ENCODE measurements around the gene ZHX3. TPM values are rescaled to one million over a fixed set of nuclear protein-coding genes. Genes with fewer than 3 reads are reported as not detected.
"Not testable (repeated sequence)": the region's sequence is repeated elsewhere in the genome, so short reads cannot be mapped to it uniquely, and the experiment has no call there.

ZHX3 gene
- total and polyA plus RNA-seq, 7 experiments from 2014 or later, result 6.6 to 12.8 (median 8.1) TPM

DNA sequence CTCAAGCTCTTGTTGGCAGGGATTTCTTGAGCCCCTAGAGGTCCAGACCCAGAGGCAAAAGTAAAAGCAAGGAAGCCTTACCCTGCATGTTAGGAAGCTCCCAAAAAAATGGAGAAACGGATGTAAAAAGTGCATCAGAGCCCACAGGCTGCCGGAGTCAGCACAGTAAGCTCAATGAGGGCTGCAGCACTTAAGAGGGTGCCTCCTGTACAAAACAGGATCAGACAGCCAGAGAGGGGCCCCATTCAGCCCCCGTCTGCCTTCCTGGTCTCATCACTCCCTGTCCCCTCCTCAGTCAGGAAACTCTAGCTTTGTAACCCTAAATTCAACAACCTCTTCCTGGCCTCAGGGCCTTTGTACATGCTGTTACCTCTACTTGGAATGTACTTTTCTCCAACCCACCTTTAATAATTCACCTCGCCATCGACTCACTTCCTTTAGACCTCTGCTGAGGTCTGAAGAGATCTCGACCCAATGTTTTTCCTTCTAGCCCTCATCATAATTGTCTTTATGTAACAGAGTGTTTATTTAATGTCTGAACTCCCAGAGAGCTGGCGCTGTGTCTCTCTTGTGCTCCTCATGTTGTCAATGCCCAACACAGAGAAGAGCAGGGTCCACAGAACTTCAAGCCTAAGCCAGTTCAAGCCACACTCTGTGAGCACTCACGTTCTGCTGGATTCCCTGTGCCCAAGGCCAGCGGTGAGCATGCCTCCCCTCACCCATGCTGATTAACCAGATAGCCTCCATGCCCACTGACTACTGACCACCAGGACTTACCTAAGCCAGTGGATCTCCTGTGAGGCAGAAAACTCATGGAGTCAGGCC is 183.0 kb downstream of the ZHX3 start:
- H3K4me3 ChIP-seq (ENCODE audit: low read length), result no peak overlapping the region
- H3K27me3 ChIP-seq (ENCODE audit: control insufficient read depth in 2 of 2, insufficient read depth in 2 of 2, low read length in 2 of 2), result no peaks in the 10 kb centered on the region
- Mint-ChIP-seq H3K4me1 (peaks cover 29 to 50% (median 40%) of the 10 kb centered on the region in 7 donors), H3K27ac (peak overlapping the region in 8 of 9 donors; percentile 13 to 92 (median 84)), H3K36me3 (peaks cover 0 to 14% (median 4%) of the 10 kb centered on the region in 5 donors), H3K27me3 (no peaks in the 10 kb centered on the region), H3K4me3 (peak overlapping the region in 2 of 10 donors; percentile 51 to 97), H3K9me3 (peaks cover 0 to 2% (median 0%) of the 10 kb centered on the region in 11 donors)
- ChIA-PET CTCF (interaction anchor here (0.6 to 14.7 kb wide), 30 partner anchors 9 to 276 kb away, joined by 3 to 236 read pairs (median 4); partner anchors contain the start of gene LPIN3), POLR2A (interaction anchor here (0.9 to 16.5 kb wide), 5 partner anchors 10 to 484 kb away, joined by 3 to 604 read pairs (median 5); partner anchors contain the start of gene CHD6)
- intact Hi-C loops (cut with micrococcal nuclease), result loop anchor here (1.0 to 10.0 kb wide), 8 partner anchors 23 to 558 kb away; partner anchors contain the start of genes CHD6 (in 2 of the 2) and LPIN3 (in 2 of the 2)
- H3K9me3 ChIP-seq (ENCODE audit: control insufficient read depth in 2 of 3, low read length in 3 of 3), result no peaks in the 10 kb centered on the region
- ATAC-seq (no peak), DNase-seq (no peak)
- peaks cover 11 to 16% of the 10 kb centered on the region in 2 donors for H3K4me1 ChIP-seq (ENCODE audit: control insufficient read depth in 2 of 2, insufficient read depth in 2 of 2, low read length in 2 of 2)
- peak overlapping the region; percentile 29 for H3K27ac ChIP-seq (ENCODE audit: low read depth, low read length)
- H3K36me3 ChIP-seq (ENCODE audit: control insufficient read depth in 2 of 3, insufficient read depth in 3 of 3, low read length in 3 of 3), result no peaks in the 10 kb centered on the region

DNA sequence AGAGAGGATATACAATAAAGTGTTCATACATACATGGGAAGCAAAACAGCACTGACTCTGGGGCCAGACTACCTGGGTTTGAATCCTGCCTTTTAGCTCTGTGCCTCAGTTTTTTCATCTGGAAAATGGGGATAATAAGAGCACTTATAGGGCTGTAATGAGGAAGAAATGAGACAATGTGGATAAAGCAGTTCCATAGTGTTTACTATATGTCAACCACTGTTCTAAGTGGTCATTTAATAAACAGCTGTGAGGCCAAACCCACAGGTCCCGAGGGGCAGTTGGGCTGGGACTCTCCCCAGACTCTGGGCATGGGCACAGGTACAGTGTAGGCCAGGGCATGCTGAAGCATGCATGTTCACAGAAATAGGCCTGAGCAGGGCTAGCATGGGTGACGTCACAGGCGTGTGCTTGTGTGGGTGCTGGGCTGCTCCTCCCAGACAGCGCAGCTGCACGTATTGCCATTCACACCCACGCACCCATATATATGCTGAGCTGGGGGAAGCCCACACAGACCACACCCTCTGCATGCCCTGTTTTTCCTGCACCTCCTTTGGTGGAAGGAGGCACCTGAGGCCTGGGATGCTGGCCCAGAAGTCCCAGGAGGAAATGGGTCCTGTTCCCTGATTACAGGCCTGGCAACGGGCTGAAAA is 183.7 kb downstream of the ZHX3 start:
- H3K36me3 Mint-ChIP-seq, result peaks cover 0 to 10% (median 3%) of the 10 kb centered on the region in 5 donors
- intact Hi-C loops (cut with micrococcal nuclease), result loop anchor here in 1 of 2 donors (10.0 kb wide), 1 partner anchor 281 kb away; no protein-coding TSS in a partner anchor
- H3K4me3 Mint-ChIP-seq, result no peak overlapping the region
- peak in 6 of 9 donors; percentile 32 to 72 (median 44) for DNase-seq
- ATAC-seq, result no peak
- peak overlapping the region in 7 of 9 donors; percentile 44 to 78 (median 59) for H3K27ac Mint-ChIP-seq
- Histone ChIP-seq H3K4me1 (ENCODE audit: control insufficient read depth in 2 of 2, insufficient read depth in 2 of 2, low read length in 2 of 2) (peaks cover 11 to 14% of the 10 kb centered on the region in 2 donors), H3K27me3 (ENCODE audit: control insufficient read depth in 2 of 2, insufficient read depth in 2 of 2, low read length in 2 of 2) (no peaks in the 10 kb centered on the region), H3K4me3 (ENCODE audit: low read length) (no peak overlapping the region), H3K36me3 (ENCODE audit: control insufficient read depth in 2 of 3, insufficient read depth in 3 of 3, low read length in 3 of 3) (no peaks in the 10 kb centered on the region), H3K9me3 (ENCODE audit: control insufficient read depth in 2 of 3, low read length in 3 of 3) (no peaks in the 10 kb centered on the region), H3K27ac (ENCODE audit: low read depth, low read length) (peak overlapping the region; percentile 29)
- POLR2A ChIA-PET, result interaction anchor here (1.0 to 16.5 kb wide), 4 partner anchors 8 to 98 kb away, joined by 3 to 604 read pairs (median 10); no protein-coding TSS in a partner anchor
- H3K27me3 Mint-ChIP-seq, result no peaks in the 10 kb centered on the region
- CTCF ChIA-PET, result interaction anchor here (0.6 to 14.7 kb wide), 13 partner anchors 10 to 276 kb away, joined by 3 to 236 read pairs (median 4); partner anchors contain the start of gene LPIN3
- peaks cover 0 to 2% (median 0%) of the 10 kb centered on the region in 11 donors for H3K9me3 Mint-ChIP-seq
- H3K4me1 Mint-ChIP-seq, result peaks cover 21 to 44% (median 33%) of the 10 kb centered on the region in 7 donors

DNA sequence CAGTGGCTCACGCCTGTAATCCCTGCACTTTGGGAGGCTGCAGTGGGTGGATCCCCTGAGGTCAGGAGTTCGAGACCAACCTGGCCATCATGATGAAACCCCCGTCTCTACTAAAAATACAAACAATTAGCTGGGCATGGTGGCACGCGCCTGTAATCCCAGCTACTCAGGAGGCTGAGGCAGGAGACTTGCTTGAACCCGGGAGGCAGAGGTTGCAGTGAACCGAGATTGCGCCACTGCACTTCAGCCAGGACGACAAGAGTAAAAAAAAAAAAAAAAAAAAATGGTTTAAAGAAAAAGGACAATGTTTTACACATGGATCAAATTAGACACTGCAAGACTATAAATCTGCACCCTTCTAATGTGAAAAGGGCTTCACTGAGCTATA is 185.1 kb downstream of the ZHX3 start:
- H3K27ac ChIP-seq (ENCODE audit: low read depth, low read length); DNase-seq; H3K27me3 Mint-ChIP-seq; H3K27me3 ChIP-seq (ENCODE audit: control insufficient read depth in 2 of 2, insufficient read depth in 2 of 2, low read length in 2 of 2); H3K4me3 Mint-ChIP-seq; H3K4me3 ChIP-seq (ENCODE audit: low read length); H3K9me3 ChIP-seq (ENCODE audit: control insufficient read depth in 2 of 3, low read length in 3 of 3); ATAC-seq; H3K9me3 Mint-ChIP-seq; H3K36me3 ChIP-seq (ENCODE audit: control insufficient read depth in 2 of 3, insufficient read depth in 3 of 3, low read length in 3 of 3): not testable (repeated sequence)
- Mint-ChIP-seq H3K27ac (peak overlapping the region in 1 of 9 donors; percentile 44), H3K4me1 (peaks cover 18 to 44% (median 31%) of the 10 kb centered on the region in 7 donors), H3K36me3 (peaks cover 0 to 12% (median 3%) of the 10 kb centered on the region in 5 donors)
- intact Hi-C loops (cut with micrococcal nuclease), result loop anchor here in 1 of 2 donors (10.0 kb wide), 1 partner anchor 282 kb away; no protein-coding TSS in a partner anchor
- H3K4me1 ChIP-seq (ENCODE audit: control insufficient read depth in 2 of 2, insufficient read depth in 2 of 2, low read length in 2 of 2), result peaks cover 11 to 14% of the 10 kb centered on the region in 2 donors
- CTCF ChIA-PET, result interaction anchor here (0.7 to 5.4 kb wide), 4 partner anchors 41 to 115 kb away, joined by 3 to 122 read pairs (median 6); no protein-coding TSS in a partner anchor
- POLR2A ChIA-PET, result interaction anchor here (0.7 to 16.5 kb wide), 2 partner anchors 26 to 65 kb away, joined by 6 to 604 read pairs; no protein-coding TSS in a partner anchor

DNA sequence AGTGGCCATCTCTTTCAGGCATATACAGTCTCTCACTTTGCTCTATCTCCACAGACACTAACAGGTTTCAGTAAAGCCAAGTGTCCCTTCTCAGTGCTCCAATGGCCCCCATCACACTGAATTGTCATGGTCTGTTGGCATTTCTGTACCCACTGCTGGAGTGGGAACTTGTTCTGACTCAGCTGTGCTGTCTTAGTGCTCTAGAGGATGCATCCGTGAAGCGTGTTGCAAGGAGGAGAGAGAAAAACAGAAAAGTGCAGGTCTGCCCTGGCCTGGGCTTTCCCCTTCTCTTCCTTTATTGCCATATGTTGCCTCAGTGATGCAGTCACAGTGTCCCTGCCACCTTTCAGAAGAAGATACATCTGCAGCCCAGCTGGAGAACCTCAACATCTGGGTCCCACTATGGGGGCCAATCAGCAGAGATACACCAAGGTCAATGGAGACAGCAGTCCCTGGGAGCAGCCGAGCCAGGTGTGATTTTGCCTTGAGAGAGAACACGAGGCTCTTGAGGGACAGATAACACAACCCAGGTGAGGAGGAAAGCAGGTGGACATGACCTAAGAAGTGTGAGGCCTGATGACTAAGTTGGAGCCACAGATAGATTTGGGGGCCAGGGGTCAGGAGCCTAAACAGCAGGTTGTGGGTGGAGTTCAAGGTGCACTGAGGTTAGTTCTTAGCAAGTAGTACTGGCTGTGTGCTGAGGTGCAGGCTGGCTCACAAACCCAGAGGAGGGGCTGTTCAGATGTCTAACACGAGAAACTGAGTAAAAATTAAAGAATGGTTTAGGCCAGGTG is 185.7 kb downstream of the ZHX3 start:
- no peaks in the 10 kb centered on the region for H3K27me3 Mint-ChIP-seq
- H3K4me3 Mint-ChIP-seq, result no peak overlapping the region
- peaks cover 18 to 44% (median 31%) of the 10 kb centered on the region in 7 donors for H3K4me1 Mint-ChIP-seq
- H3K27ac Mint-ChIP-seq, result peak overlapping the region in 6 of 9 donors; percentile 3 to 78 (median 32)
- no peaks in the 10 kb centered on the region for H3K36me3 ChIP-seq (ENCODE audit: control insufficient read depth in 2 of 3, insufficient read depth in 3 of 3, low read length in 3 of 3)
- CTCF ChIA-PET, result interaction anchor here (0.7 to 5.4 kb wide), 3 partner anchors 41 to 116 kb away, joined by 3 to 122 read pairs (median 7); no protein-coding TSS in a partner anchor
- intact Hi-C loops (cut with micrococcal nuclease), result loop anchor here in 1 of 2 donors (10.0 kb wide), 1 partner anchor 283 kb away; no protein-coding TSS in a partner anchor
- no peaks in the 10 kb centered on the region for H3K9me3 ChIP-seq (ENCODE audit: control insufficient read depth in 2 of 3, low read length in 3 of 3)
- peaks cover 11 to 14% of the 10 kb centered on the region in 2 donors for H3K4me1 ChIP-seq (ENCODE audit: control insufficient read depth in 2 of 2, insufficient read depth in 2 of 2, low read length in 2 of 2)
- H3K9me3 Mint-ChIP-seq, result peaks cover 0 to 4% (median 0%) of the 10 kb centered on the region in 11 donors
- no peaks in the 10 kb centered on the region for H3K27me3 ChIP-seq (ENCODE audit: control insufficient read depth in 2 of 2, insufficient read depth in 2 of 2, low read length in 2 of 2)
- H3K36me3 Mint-ChIP-seq, result peaks cover 0 to 15% (median 3%) of the 10 kb centered on the region in 5 donors
- no peak for ATAC-seq
- DNase-seq, result no peak
- H3K4me3 ChIP-seq (ENCODE audit: low read length), result no peak overlapping the region
- no peak overlapping the region for H3K27ac ChIP-seq (ENCODE audit: low read depth, low read length)
- POLR2A ChIA-PET, result interaction anchor here (0.7 to 16.5 kb wide), 3 partner anchors 17 to 66 kb away, joined by 6 to 604 read pairs (median 9); no protein-coding TSS in a partner anchor
